HEK293T (cell line): ENCODE data around the gene NPC1.

Experiments
- CTCF ChIA-PET: fragments of 350-600 bp; formaldehyde crosslinking; extraction: SDS; loops from one replicate; lab custom pipeline; 2021; ENCODE audit warnings: antibody characterized with exemption, inconsistent platforms; lab: Yijun Ruan, JAX
- POLR2A ChIA-PET: fragments of 350-600 bp; formaldehyde crosslinking; extraction: SDS; loops from one replicate; lab custom pipeline; 2020; ENCODE audit warnings: antibody characterized with exemption, inconsistent platforms; lab: Yijun Ruan, JAX
- DNase-seq: peaks from one replicate; pipeline ENCODE4 v3.0.0; 2012; ENCODE audit warnings: mixed read lengths; ENCODE audit errors: extremely low spot score
- ARNT ChIP-seq: fragments of 450-650 bp; IDR thresholded peaks from 2 replicates; pipeline ENCODE4 v1.6.1; 2017; ENCODE audit warnings: mild to moderate bottlenecking
- BHLHE40 ChIP-seq: fragments of 450-650 bp; IDR thresholded peaks from 2 replicates; pipeline ENCODE4 v1.6.1; 2016; ENCODE audit warnings: mild to moderate bottlenecking, moderate library complexity, borderline replicate concordance
- CTBP1 ChIP-seq: fragments of 450-650 bp; IDR thresholded peaks from 2 replicates; pipeline ENCODE4 v1.6.1; 2016; ENCODE audit warnings: borderline replicate concordance
- ELF4 ChIP-seq: fragments of 450-650 bp; IDR thresholded peaks from 2 replicates; pipeline ENCODE4 v1.6.1; 2017; ENCODE audit warnings: antibody characterized with exemption
- FOXA1 ChIP-seq: fragments of 450-650 bp; IDR thresholded peaks from 2 replicates; pipeline ENCODE4 v1.6.1; 2016; ENCODE audit warnings: mild to moderate bottlenecking
- FOXK2 ChIP-seq: fragments of 450-650 bp; IDR thresholded peaks from 2 replicates; pipeline ENCODE4 v1.6.1; 2016; ENCODE audit warnings: mild to moderate bottlenecking
- FOXM1 ChIP-seq: fragments of 450-650 bp; IDR thresholded peaks from 2 replicates; pipeline ENCODE4 v1.6.1; 2017; ENCODE audit warnings: mild to moderate bottlenecking, borderline replicate concordance
- HDGF ChIP-seq: fragments of 450-650 bp; IDR thresholded peaks from 2 replicates; pipeline ENCODE4 v1.6.1; 2017; ENCODE audit warnings: antibody characterized with exemption, borderline replicate concordance
- L3MBTL2 ChIP-seq: fragments of 450-650 bp; conservative IDR thresholded peaks from 2 replicates; pipeline ENCODE4 v1.6.1; 2016; ENCODE audit warnings: mild to moderate bottlenecking
- LEF1 ChIP-seq: fragments of 450-650 bp; IDR thresholded peaks from 2 replicates; pipeline ENCODE4 v1.6.1; 2017; ENCODE audit warnings: mild to moderate bottlenecking, borderline replicate concordance
- NFRKB ChIP-seq: fragments of 450-650 bp; IDR thresholded peaks from 2 replicates; pipeline ENCODE4 v1.6.1; 2016; ENCODE audit warnings: mild to moderate bottlenecking, moderate library complexity
- PKNOX1 ChIP-seq: fragments of 450-650 bp; IDR thresholded peaks from 2 replicates; pipeline ENCODE4 v1.6.1; 2016
- SP1 ChIP-seq: fragments of 450-650 bp; IDR thresholded peaks from 2 replicates; pipeline ENCODE4 v1.6.1; 2017
- SUZ12 ChIP-seq: fragments of 450-650 bp; IDR thresholded peaks from 2 replicates; pipeline ENCODE4 v1.6.1; 2016; ENCODE audit warnings: mild to moderate bottlenecking
- TARDBP ChIP-seq: fragments of 450-650 bp; IDR thresholded peaks from 2 replicates; pipeline ENCODE4 v1.6.1; 2016
- ZNF384 ChIP-seq: fragments of 450-650 bp; IDR thresholded peaks from 2 replicates; pipeline ENCODE4 v1.6.1; 2016

NPC1 gene

GRCh38 chr18:23556145-23556780 lies 30.0 kb downstream of the NPC1 start:
- TF ChIP-seq ARNT (no peak), BHLHE40 (no peak), LEF1 (no peak), NFRKB (no peak), HDGF (no peak), FOXA1 (no peak), SUZ12 (no peak), CTBP1 (no peak), FOXK2 (no peak), FOXM1 (no peak)
- ChIA-PET POLR2A (no interaction called here), CTCF (no interaction called here)
- no peak for DNase-seq

GRCh38 chr18:23553887-23554286 lies 32.4 kb downstream of the NPC1 start:
- no peak for DNase-seq
- CTCF ChIA-PET, result interaction anchor here (0.5 to 1.2 kb wide), 2 partner anchors 26 to 38 kb away, joined by 3 read pairs; no protein-coding TSS in a partner anchor
- POLR2A ChIA-PET, result no interaction called here
- no peak for TF ChIP-seq SUZ12

- no peak for TF ChIP-seq TARDBP
- TF ChIP-seq CTBP1, result no peak
- no peak for TF ChIP-seq ZNF384
- TF ChIP-seq SP1, result no peak
- no peak for TF ChIP-seq FOXA1
- TF ChIP-seq L3MBTL2, result no peak
- no peak for TF ChIP-seq NFRKB
- no peak for TF ChIP-seq HDGF
- TF ChIP-seq FOXM1, result no peak
- no peak for TF ChIP-seq LEF1
- ChIA-PET POLR2A (no interaction called here), CTCF (no interaction called here)
- DNase-seq, result no peak
Measured at GRCh38 chr18:23552505-23552904, 33.8 kb downstream of the NPC1 start.

- DNase-seq, result no peak
- no peak for TF ChIP-seq SUZ12
- no peak for TF ChIP-seq LEF1
- TF ChIP-seq ELF4, result no peak
- no peak for TF ChIP-seq NFRKB
- TF ChIP-seq ZNF384, result no peak
- no peak for TF ChIP-seq CTBP1
- POLR2A ChIA-PET, result no interaction called here
- CTCF ChIA-PET, result interaction anchor here (1.2 kb wide), 1 partner anchor 24 kb away, joined by 5 read pairs; no protein-coding TSS in a partner anchor
Measured at GRCh38 chr18:23551978-23552377, 34.3 kb downstream of the NPC1 start.

- DNase-seq, result no peak
- CTCF ChIA-PET, result interaction anchor here (1.2 kb wide), 1 partner anchor 23 kb away, joined by 5 read pairs; no protein-coding TSS in a partner anchor
- POLR2A ChIA-PET, result no interaction called here
- no peak for TF ChIP-seq TARDBP
- TF ChIP-seq L3MBTL2, result no peak
- TF ChIP-seq FOXM1, result no peak
- no peak for TF ChIP-seq ARNT
- TF ChIP-seq ELF4, result no peak
- no peak for TF ChIP-seq FOXA1
- TF ChIP-seq ZNF384, result no peak
- no peak for TF ChIP-seq BHLHE40
- no peak for TF ChIP-seq HDGF
- no peak for TF ChIP-seq NFRKB
- no peak for TF ChIP-seq FOXK2
- no peak for TF ChIP-seq LEF1
- no peak for TF ChIP-seq SP1
- TF ChIP-seq CTBP1, result no peak
- TF ChIP-seq SUZ12, result no peak
- no peak for TF ChIP-seq PKNOX1
Measured at GRCh38 chr18:23550898-23551297, 35.4 kb downstream of the NPC1 start.

GRCh38 chr18:23548719-23549118 lies 37.6 kb downstream of the NPC1 start:
- TF ChIP-seq ELF4 (no peak), SUZ12 (no peak), SP1 (no peak), LEF1 (no peak), BHLHE40 (no peak), ZNF384 (no peak), CTBP1 (no peak), HDGF (no peak), PKNOX1 (no peak), FOXK2 (no peak), FOXM1 (no peak), TARDBP (no peak), FOXA1 (no peak), L3MBTL2 (no peak), ARNT (no peak), NFRKB (no peak)
- POLR2A ChIA-PET, result no interaction called here
- CTCF ChIA-PET, result no interaction called here
- DNase-seq, result no peak

- CTCF ChIA-PET, result no interaction called here
- POLR2A ChIA-PET, result no interaction called here
- TF ChIP-seq LEF1 (no peak), FOXA1 (no peak), ELF4 (no peak), CTBP1 (no peak), FOXM1 (no peak), L3MBTL2 (no peak), NFRKB (no peak), FOXK2 (no peak), SP1 (no peak)
- no peak for DNase-seq
Measured at GRCh38 chr18:23548275-23548674, 38.0 kb downstream of the NPC1 start.
